Spleen (tissue), 3 donors: Measurements from ENCODE around the gene PRRX2.

Experiments used
- POLR2A ChIP-seq, 3 donors: fragments of 450-650 bp; IDR thresholded peaks; one replicate each; pipeline ENCODE4 v1.5.1; 2017; ENCODE audit warnings: antibody characterized with exemption in 3 of 3, mild to moderate bottlenecking in 1 of 3
- POLR2AphosphoS5 ChIP-seq, 3 donors: sonication (generic); formaldehyde crosslinking; IDR thresholded peaks; one replicate each; pipeline ENCODE4 v1.5.1; 2017; ENCODE audit warnings: antibody characterized with exemption in 3 of 3

GRCh38 chr9:129708793-129709192 lies 43.3 kb downstream of the PRRX2 start:
- TF ChIP-seq POLR2A (IDR thresholded peaks at IDR 0.05) (no peak), POLR2AphosphoS5 (IDR thresholded peaks at IDR 0.05) (no peak)
